ENCODE data around the gene ODC1. TPM values are rescaled to one million over a fixed set of nuclear protein-coding genes. Genes with fewer than 3 reads are reported as not detected.

ODC1 gene
- total and polyA plus RNA-seq, 12 donors, result 6.4 to 204 (median 23.1) TPM

GRCh38 chr2:10478298-10478625, 30.1 kb upstream of the ODC1 start:
- H3K9me3 ChIP-seq (replicated peaks in 1 of 3), result no peaks in the 10 kb centered on the region
- no peaks in the 10 kb centered on the region for H3K36me3 ChIP-seq (replicated peaks in 1 of 2)

GRCh38 chr2:10477443-10478297, 29.5 kb upstream of the ODC1 start:
- TF ChIP-seq, protein P1, sequence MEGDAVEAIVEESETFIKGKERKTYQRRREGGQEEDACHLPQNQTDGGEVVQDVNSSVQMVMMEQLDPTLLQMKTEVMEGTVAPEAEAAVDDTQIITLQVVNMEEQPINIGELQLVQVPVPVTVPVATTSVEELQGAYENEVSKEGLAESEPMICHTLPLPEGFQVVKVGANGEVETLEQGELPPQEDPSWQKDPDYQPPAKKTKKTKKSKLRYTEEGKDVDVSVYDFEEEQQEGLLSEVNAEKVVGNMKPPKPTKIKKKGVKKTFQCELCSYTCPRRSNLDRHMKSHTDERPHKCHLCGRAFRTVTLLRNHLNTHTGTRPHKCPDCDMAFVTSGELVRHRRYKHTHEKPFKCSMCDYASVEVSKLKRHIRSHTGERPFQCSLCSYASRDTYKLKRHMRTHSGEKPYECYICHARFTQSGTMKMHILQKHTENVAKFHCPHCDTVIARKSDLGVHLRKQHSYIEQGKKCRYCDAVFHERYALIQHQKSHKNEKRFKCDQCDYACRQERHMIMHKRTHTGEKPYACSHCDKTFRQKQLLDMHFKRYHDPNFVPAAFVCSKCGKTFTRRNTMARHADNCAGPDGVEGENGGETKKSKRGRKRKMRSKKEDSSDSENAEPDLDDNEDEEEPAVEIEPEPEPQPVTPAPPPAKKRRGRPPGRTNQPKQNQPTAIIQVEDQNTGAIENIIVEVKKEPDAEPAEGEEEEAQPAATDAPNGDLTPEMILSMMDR (IDR thresholded peaks at IDR 0.05), result no peak
- TF ChIP-seq POLR2A (IDR thresholded peaks at IDR 0.05), result no peak
- Histone ChIP-seq H3K4me1 (replicated peaks in 1 of 2) (no peaks in the 10 kb centered on the region), H3K27ac (no peak overlapping the region), H3K36me3 (replicated peaks in 1 of 2) (no peaks in the 10 kb centered on the region), H3K4me3 (no peak overlapping the region), H3K27me3 (no peaks in the 10 kb centered on the region), H3K9me3 (replicated peaks in 1 of 3) (no peaks in the 10 kb centered on the region)
- DNase-seq, result no peak
- intact Hi-C loops (cut with DNase I), result no loop called here
- 66 to 74% (median 68%) methylated on average over 12 to 16 of the region's 16 CpGs for WGBS, 4 donors

More at GRCh38 chr2:10478298-10478625, 30.1 kb upstream of the ODC1 start:
- no peak overlapping the region for H3K27ac ChIP-seq
- H3K27me3 ChIP-seq, result no peaks in the 10 kb centered on the region
- H3K4me3 ChIP-seq, result no peak overlapping the region
- 74 to 83% (median 79%) methylated on average over 6 to 12 of the region's 12 CpGs for WGBS, 4 donors
- intact Hi-C loops (cut with DNase I), result no loop called here
- TF ChIP-seq, protein P1 (IDR thresholded peaks at IDR 0.05), result no peak
- no peak for TF ChIP-seq POLR2A (IDR thresholded peaks at IDR 0.05)
- no peak for DNase-seq
- no peaks in the 10 kb centered on the region for H3K4me1 ChIP-seq (replicated peaks in 1 of 2)

DNA sequence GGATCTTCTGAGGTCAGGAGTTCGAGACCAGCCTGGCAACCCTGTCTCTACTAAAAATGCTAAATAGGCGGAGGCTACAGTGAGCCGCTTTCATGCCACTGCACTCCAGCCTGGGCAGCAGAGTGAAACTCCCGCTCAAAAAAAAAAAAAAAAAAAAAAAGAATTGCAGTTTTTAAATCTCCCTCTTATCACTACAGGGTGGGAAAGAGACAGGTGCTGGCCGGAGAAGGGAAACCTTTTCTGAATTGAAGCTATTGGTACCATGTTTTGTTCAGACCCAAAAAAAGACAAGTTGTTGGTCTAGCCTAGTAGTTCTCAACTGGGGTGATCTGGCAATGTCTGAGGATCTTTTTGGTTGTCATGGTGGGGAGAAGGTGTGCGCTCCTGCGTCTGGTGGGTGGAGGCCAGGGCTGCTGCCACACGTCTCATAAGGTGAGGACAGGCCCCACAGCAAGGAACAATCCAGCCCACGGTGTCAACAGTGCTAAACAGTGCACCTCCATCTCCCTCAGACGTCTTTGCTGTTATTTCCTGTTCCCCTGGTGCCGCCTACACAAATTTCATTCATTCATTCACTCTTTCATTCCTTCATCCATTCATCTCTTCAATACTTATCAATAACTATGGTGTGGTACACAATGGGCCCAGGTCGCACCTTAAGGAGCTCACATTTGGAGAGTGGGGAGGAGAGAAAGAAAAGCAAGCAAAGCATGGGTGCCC, 28.8 kb upstream of the ODC1 start:
- H3K4me3 ChIP-seq, result no peak overlapping the region
- no peaks in the 10 kb centered on the region for H3K36me3 ChIP-seq (replicated peaks in 1 of 2)
- 89 to 91% (median 90%) methylated on average over 12 of the region's 12 CpGs for WGBS, 4 donors
- no peak overlapping the region for H3K27ac ChIP-seq
- H3K4me1 ChIP-seq (replicated peaks in 1 of 2), result no peaks in the 10 kb centered on the region
- no peaks in the 10 kb centered on the region for H3K27me3 ChIP-seq
- no peak for DNase-seq
- intact Hi-C loops (cut with DNase I), result no loop called here
- no peaks in the 10 kb centered on the region for H3K9me3 ChIP-seq (replicated peaks in 1 of 3)
- no peak for TF ChIP-seq POLR2A (IDR thresholded peaks at IDR 0.05)
- TF ChIP-seq, protein P1 (IDR thresholded peaks at IDR 0.05), result no peak

GRCh38 chr2:10475811-10476660, 27.9 kb upstream of the ODC1 start:
- H3K4me1 ChIP-seq (replicated peaks in 1 of 2), result no peaks in the 10 kb centered on the region
- no peak overlapping the region for H3K4me3 ChIP-seq
- 89 to 91% (median 90%) methylated on average over 19 to 22 of the region's 22 CpGs for WGBS, 4 donors
- no peak for TF ChIP-seq POLR2A (IDR thresholded peaks at IDR 0.05)
- TF ChIP-seq, protein P1 (IDR thresholded peaks at IDR 0.05), result no peak
- no peaks in the 10 kb centered on the region for H3K27me3 ChIP-seq
- no peak for DNase-seq
- intact Hi-C loops (cut with DNase I), result no loop called here
- no peaks in the 10 kb centered on the region for H3K36me3 ChIP-seq (replicated peaks in 1 of 2)
- no peak overlapping the region for H3K27ac ChIP-seq
- no peaks in the 10 kb centered on the region for H3K9me3 ChIP-seq (replicated peaks in 1 of 3)
